Mesodermal cell (in vitro differentiated cells): ENCODE data around the gene P2RY8.
"Not testable (repeated sequence)": the region's sequence is repeated elsewhere in the genome, so short reads cannot be mapped to it uniquely, and the experiment has no call there.

Experiments
- H3K27ac ChIP-seq: 2 replicates; pipeline ENCODE4 v1.7.0; 2013; ENCODE audit warnings: mild to moderate bottlenecking, low read depth, low read length, moderate library complexity; ENCODE audit not compliant: severe bottlenecking
- H3K36me3 ChIP-seq: 2 replicates; pipeline ENCODE4 v1.7.1; 2013; ENCODE audit warnings: mild to moderate bottlenecking, low read length, moderate library complexity; ENCODE audit not compliant: control insufficient read depth, insufficient read depth
- H3K4me1 ChIP-seq: one replicate; pipeline ENCODE4 v1.7.1; 2013; ENCODE audit warnings: mild to moderate bottlenecking, low read length; ENCODE audit not compliant: insufficient read depth, control insufficient read depth, poor library complexity, severe bottlenecking
- H3K4me3 ChIP-seq: 2 replicates; pipeline ENCODE4 v1.7.0; 2013; ENCODE audit warnings: low read length, control low read depth, mild to moderate bottlenecking; ENCODE audit not compliant: insufficient read depth, poor library complexity, severe bottlenecking; ENCODE audit errors: extremely low read depth
- H3K9me3 ChIP-seq: 2 replicates; pipeline ENCODE4 v1.7.1; 2013; ENCODE audit warnings: mild to moderate bottlenecking, low read length, moderate library complexity; ENCODE audit not compliant: control insufficient read depth
- WGBS, 2 experiments: methylation state at CpG; one replicate each; pipeline ENCODE4 v1.1.5; 2013; ENCODE audit warnings: missing lambda C conversion rate in 2 of 2; ENCODE audit not compliant: insufficient coverage in 2 of 2; 5-methylcytosine and 5-hydroxymethylcytosine counted together

The P2RY8 gene

DNA sequence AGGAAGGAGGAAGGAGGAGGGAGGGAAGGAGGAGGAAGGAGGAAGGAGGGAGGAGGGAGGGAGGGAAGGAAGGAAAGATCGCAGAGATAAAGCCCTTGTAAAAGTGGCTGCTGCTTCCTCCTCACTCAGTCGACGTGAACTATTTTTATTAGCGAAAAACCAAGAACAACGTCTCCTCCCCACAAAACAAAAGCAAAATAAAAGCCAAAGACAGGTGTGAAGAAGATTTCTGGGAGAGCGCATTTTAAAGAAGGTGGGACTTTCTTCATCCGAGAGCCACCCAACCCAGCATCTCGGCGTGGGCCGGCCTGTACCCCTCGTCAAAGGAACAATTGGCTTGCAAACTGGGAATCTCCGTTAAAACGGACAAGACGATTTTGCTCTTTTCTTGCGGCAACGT lies 43.6 kb downstream of the P2RY8 start:
- H3K27ac ChIP-seq: no peak overlapping the region
- peaks cover 13% of the 10 kb centered on the region for H3K9me3 ChIP-seq
- H3K4me3 ChIP-seq: no peak overlapping the region
- 45 to 50% methylated on average over 11 of the region's 16 CpGs for WGBS, 2 experiments
- no peaks in the 10 kb centered on the region for H3K4me1 ChIP-seq
- H3K36me3 ChIP-seq: no peaks in the 10 kb centered on the region

GRCh38 chrX:1492421-1493012 lies 44.5 kb downstream of the P2RY8 start:
- 80% methylated on average over 8 to 9 of the region's 9 CpGs for WGBS, 2 experiments
- Histone ChIP-seq H3K36me3 (no peaks in the 10 kb centered on the region), H3K27ac (no peak overlapping the region), H3K4me1 (no peaks in the 10 kb centered on the region), H3K9me3 (peaks cover 13% of the 10 kb centered on the region), H3K4me3 (no peak overlapping the region)

DNA sequence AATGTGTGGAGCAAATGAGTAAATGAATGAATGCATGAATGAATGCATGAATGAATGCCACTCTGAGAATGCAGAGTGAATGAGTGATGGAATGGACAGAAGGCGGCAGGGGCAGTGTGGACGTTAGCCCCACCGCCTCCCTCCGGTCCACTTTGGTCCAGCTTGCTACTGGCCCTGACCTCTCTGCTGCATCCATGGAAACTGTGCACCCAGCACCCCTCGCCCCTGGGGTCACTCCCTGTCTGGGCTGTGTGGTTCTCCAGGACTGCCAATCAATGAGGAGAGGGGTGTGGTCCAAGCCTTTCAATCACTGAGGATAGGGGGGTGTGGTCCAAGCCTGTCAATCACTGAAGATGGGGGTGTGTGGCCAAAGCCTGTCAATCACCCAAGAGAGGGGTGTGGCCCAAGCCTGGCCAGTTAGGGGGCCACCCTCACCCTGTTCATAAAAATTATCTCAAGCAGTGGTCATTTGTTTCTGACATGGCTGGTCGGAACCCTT lies 45.1 kb downstream of the P2RY8 start:
- Histone ChIP-seq H3K9me3 (peaks cover 13% of the 10 kb centered on the region), H3K4me3 (no peak overlapping the region), H3K36me3 (no peaks in the 10 kb centered on the region), H3K4me1 (no peaks in the 10 kb centered on the region), H3K27ac (no peak overlapping the region)
- WGBS, 2 experiments: 76 to 90% methylated on average over 4 to 6 of the region's 6 CpGs

- not testable (repeated sequence) for H3K36me3 ChIP-seq, H3K4me1 ChIP-seq, H3K27ac ChIP-seq, H3K4me3 ChIP-seq
- 91 to 95% methylated on average over 4 of the region's 4 CpGs for WGBS, 2 experiments
- H3K9me3 ChIP-seq: peaks cover 15% of the 10 kb centered on the region
Measured at GRCh38 chrX:1491248-1491647, 45.7 kb downstream of the P2RY8 start.

DNA sequence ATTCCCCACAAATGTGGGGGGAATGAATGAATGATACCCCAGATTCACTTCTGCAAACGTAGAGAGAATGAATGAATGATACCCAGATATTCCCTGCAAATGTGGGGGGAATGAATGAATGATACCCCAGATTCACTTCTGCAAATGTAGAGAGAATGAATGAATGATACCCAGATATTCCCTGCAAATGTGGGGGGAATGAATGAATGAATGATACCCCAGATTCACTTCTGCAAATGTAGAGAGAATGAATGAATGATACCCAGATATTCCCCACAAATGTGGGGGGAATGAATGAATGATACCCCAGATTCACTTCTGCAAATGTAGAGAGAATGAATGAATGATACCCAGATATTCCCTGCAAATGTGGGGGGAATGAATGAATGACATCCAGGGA lies 46.3 kb downstream of the P2RY8 start:
- H3K9me3 ChIP-seq: peaks cover 20% of the 10 kb centered on the region
- H3K27ac ChIP-seq, H3K4me3 ChIP-seq, H3K4me1 ChIP-seq, H3K36me3 ChIP-seq: not testable (repeated sequence)
- no CpG with 5 or more reads among the region's 1 CpG for WGBS, 2 experiments

- H3K9me3 ChIP-seq: peaks cover 20% of the 10 kb centered on the region
- not testable (repeated sequence) for H3K4me3 ChIP-seq, H3K27ac ChIP-seq, H3K4me1 ChIP-seq, H3K36me3 ChIP-seq
- 83% methylated on average over 1 of the region's 5 CpGs; no CpG with 5 or more reads in 1 of the 2 experiments for WGBS, 2 experiments
Measured at GRCh38 chrX:1489354-1489753, 47.6 kb downstream of the P2RY8 start.

DNA sequence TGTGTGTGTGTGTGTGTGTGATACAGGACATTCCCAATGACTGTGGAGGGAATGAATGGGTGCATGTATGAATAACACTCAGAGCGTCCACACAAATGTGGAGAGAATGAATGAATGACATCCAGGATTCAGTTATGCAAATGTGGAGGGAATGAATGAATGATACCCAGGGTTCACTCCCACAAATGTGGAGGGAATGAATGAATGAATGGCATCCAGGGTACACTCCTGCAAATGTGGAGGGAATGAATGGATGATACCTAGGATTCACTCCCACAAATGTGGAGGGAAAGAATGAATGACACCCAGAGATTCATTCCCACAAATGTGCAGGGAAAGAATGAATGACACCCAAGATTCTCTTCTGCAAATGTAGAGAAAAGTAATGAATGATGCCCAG lies 48.2 kb downstream of the P2RY8 start:
- Histone ChIP-seq H3K4me1 (no peaks in the 10 kb centered on the region), H3K27ac (no peak overlapping the region), H3K9me3 (peaks cover 20% of the 10 kb centered on the region), H3K4me3 (no peak overlapping the region), H3K36me3 (no peaks in the 10 kb centered on the region)
- WGBS, 2 experiments: 80 to 92% methylated on average over 1 of the region's 1 CpG

DNA sequence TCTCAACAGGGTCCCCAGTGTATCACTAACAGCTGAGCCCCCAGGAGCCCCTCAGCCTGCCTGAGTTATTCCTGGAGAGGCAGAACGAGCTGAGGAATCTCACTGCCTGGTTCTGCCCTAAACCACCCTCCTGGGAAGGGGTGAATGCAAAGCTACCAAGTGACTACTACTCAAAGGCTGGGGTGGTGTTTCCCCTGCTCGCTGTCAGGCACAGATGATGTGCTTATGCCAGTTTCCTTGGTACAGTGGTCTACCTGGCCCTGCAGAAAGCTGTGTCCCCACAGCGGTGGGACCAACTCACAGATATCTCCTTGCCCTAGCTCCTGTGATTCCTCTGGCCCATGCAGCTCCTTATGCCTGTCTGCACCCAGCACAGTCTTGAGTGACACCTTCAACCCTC lies 48.8 kb downstream of the P2RY8 start:
- no peaks in the 10 kb centered on the region for H3K36me3 ChIP-seq
- no peak overlapping the region for H3K4me3 ChIP-seq
- peaks cover 20% of the 10 kb centered on the region for H3K9me3 ChIP-seq
- no peaks in the 10 kb centered on the region for H3K4me1 ChIP-seq
- H3K27ac ChIP-seq: no peak overlapping the region
- 88 to 89% methylated on average over 3 of the region's 3 CpGs for WGBS, 2 experiments

GRCh38 chrX:1487401-1487800 lies 49.6 kb downstream of the P2RY8 start:
- peaks cover 20% of the 10 kb centered on the region for H3K9me3 ChIP-seq
- 88 to 95% methylated on average over 4 to 5 of the region's 5 CpGs for WGBS, 2 experiments
- H3K36me3 ChIP-seq: no peaks in the 10 kb centered on the region
- H3K4me3 ChIP-seq: no peak overlapping the region
- H3K27ac ChIP-seq: no peak overlapping the region
- H3K4me1 ChIP-seq: no peaks in the 10 kb centered on the region

DNA sequence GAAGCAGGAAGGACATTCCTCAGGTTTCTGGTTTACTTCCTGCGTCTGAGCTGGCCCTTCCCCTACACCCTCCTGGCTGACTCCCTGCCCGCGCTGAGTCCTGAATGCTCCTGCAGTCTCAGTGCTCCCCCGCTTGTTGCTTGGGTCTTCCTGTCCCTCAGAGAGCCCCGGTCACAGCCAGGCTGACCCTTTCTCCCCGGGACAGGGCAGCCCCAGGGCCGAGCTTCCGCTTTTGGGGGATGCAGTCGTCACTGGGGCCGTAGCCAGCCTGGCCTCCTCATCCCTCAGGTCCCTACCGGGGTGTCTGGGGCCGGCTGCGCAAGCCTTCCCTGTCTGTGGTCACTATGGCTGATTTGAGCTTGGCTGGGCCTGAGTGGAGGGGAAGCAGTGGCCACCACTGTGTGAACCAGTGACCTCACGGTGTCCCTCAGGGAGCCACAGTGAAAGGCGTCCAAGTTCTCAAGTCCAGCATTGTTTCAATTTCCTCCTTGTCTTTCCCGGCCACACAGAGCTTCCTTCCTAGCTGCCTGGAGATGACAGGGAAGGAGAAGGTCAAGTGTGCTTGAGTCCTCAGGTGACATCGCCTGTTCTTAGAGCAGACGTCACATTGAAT lies 50.1 kb downstream of the P2RY8 start:
- peaks cover 3% of the 10 kb centered on the region for H3K4me1 ChIP-seq
- no peaks in the 10 kb centered on the region for H3K36me3 ChIP-seq
- WGBS, 2 experiments: 80% methylated on average over 15 to 18 of the region's 18 CpGs
- no peak overlapping the region for H3K4me3 ChIP-seq
- H3K9me3 ChIP-seq: peaks cover 20% of the 10 kb centered on the region
- H3K27ac ChIP-seq: peak overlapping the region; percentile 63

- H3K27ac ChIP-seq: no peak overlapping the region
- H3K4me1 ChIP-seq: peaks cover 3% of the 10 kb centered on the region
- H3K36me3 ChIP-seq: no peaks in the 10 kb centered on the region
- H3K4me3 ChIP-seq: no peak overlapping the region
- peaks cover 13% of the 10 kb centered on the region for H3K9me3 ChIP-seq
- WGBS, 2 experiments: 89 to 96% methylated on average over 4 to 5 of the region's 5 CpGs
Measured at GRCh38 chrX:1486177-1486576, 50.8 kb downstream of the P2RY8 start.
